ENCODE data around the gene ST6GALNAC4. TPM values are rescaled to one million over a fixed set of nuclear protein-coding genes. Genes with fewer than 3 reads are reported as not detected.
A peak's percentile ranks its signal among the peaks of the same experiment; 100 is the strongest.

The ST6GALNAC4 gene
- total RNA-seq, 1 experiment from 2014 or later, result 15.4 TPM

DNA sequence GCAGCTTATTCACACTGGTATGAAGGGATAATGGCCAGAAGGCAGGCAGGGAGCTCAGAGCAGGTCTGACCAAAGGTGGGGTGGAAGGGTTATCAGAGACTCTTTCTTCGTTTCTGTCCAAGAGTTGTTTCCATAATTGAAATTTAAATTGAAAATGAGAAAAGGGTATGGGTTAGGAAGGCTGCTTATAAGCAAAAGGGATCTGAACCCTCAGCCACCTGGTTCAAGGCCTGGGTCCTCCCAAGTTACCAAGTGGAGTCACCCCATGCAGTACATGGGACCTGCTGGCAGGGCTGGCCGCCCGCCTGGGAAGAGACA, 46.2 kb upstream of the ST6GALNAC4 start:
- no peaks in the 10 kb centered on the region for H3K27me3 ChIP-seq (ENCODE audit: insufficient read depth, low read length)
- H2BK12ac ChIP-seq (ENCODE audit: insufficient read length, low read depth, low read length), result no peak overlapping the region
- H3K56ac ChIP-seq (ENCODE audit: insufficient read length, low read depth, low read length), result no peak overlapping the region
- no peaks in the 10 kb centered on the region for H3K9me3 ChIP-seq (ENCODE audit: control insufficient read depth, low read depth, low read length)
- H3K4me3 Mint-ChIP-seq, result no peak overlapping the region
- peaks cover 56 to 67% of the 10 kb centered on the region in 2 experiments for H3K4me1 Mint-ChIP-seq
- no peaks in the 10 kb centered on the region for H3K9me3 Mint-ChIP-seq
- no peaks in the 10 kb centered on the region; the same call in 1 of the 2 replicates for H3K4me1 ChIP-seq (ENCODE audit: insufficient read depth, low read length)
- no peak overlapping the region for H3K9ac ChIP-seq (ENCODE audit: extremely low read depth, insufficient read length, low read length)
- no peak overlapping the region for H2AK5ac ChIP-seq (ENCODE audit: insufficient read length, low read length)
- H3K79me2 ChIP-seq (ENCODE audit: insufficient read depth, low read length), result peaks cover 10% of the 10 kb centered on the region; the same call in 1 of the 2 replicates
- no peaks in the 10 kb centered on the region for H3K23me2 ChIP-seq (ENCODE audit: insufficient read length, low read depth, low read length, poor library complexity, severe bottlenecking)
- no peak for DNase-seq
- H3K27ac ChIP-seq (ENCODE audit: insufficient read length, low read depth, low read length), result no peak overlapping the region
- H2AFZ ChIP-seq (ENCODE audit: low read length), result no peak overlapping the region
- no peaks in the 10 kb centered on the region for H3K27me3 Mint-ChIP-seq (ENCODE audit: low read depth)
- H4K91ac ChIP-seq (ENCODE audit: insufficient read length, low read depth, low read length), result no peak overlapping the region
- no peak overlapping the region for H2BK5ac ChIP-seq (ENCODE audit: insufficient read length, low read length)
- H3K79me1 ChIP-seq (ENCODE audit: insufficient read depth, low read depth, low read length, poor library complexity, severe bottlenecking), result peaks cover 2% of the 10 kb centered on the region
- H2BK120ac ChIP-seq (ENCODE audit: low read depth, low read length, poor library complexity, severe bottlenecking), result no peak overlapping the region
- no peak overlapping the region for H3T11ph ChIP-seq (ENCODE audit: low read length)
- peak overlapping the region in 2 of 3 experiments; percentile 34 to 81; a peak in 2 of 7 replicates for H3K27ac Mint-ChIP-seq
- H4K8ac ChIP-seq (replicated peaks; ENCODE audit: insufficient read length, low read depth, low read length), result no peak overlapping the region
- H4K20me1 ChIP-seq (ENCODE audit: control insufficient read depth, insufficient read depth, insufficient read length), result no peaks in the 10 kb centered on the region
- H3K4ac ChIP-seq (ENCODE audit: low read depth, low read length), result no peak overlapping the region
- no CpG with 5 or more reads among the region's 3 CpGs for WGBS (ENCODE audit: extremely low coverage, insufficient read length, low lambda C conversion rate)
- no peak overlapping the region for H2BK15ac ChIP-seq (ENCODE audit: low read depth, low read length)
- no peak overlapping the region for H3K14ac ChIP-seq (ENCODE audit: insufficient read depth, low read length)
- H4K5ac ChIP-seq (ENCODE audit: insufficient read length, low read depth, low read length), result no peak overlapping the region
- no peak overlapping the region for H3K23ac ChIP-seq (ENCODE audit: insufficient read length, low read depth, low read length)
- no peak overlapping the region for H3K18ac ChIP-seq (ENCODE audit: insufficient read length, low read depth, low read length)
- TF ChIP-seq, protein P1, sequence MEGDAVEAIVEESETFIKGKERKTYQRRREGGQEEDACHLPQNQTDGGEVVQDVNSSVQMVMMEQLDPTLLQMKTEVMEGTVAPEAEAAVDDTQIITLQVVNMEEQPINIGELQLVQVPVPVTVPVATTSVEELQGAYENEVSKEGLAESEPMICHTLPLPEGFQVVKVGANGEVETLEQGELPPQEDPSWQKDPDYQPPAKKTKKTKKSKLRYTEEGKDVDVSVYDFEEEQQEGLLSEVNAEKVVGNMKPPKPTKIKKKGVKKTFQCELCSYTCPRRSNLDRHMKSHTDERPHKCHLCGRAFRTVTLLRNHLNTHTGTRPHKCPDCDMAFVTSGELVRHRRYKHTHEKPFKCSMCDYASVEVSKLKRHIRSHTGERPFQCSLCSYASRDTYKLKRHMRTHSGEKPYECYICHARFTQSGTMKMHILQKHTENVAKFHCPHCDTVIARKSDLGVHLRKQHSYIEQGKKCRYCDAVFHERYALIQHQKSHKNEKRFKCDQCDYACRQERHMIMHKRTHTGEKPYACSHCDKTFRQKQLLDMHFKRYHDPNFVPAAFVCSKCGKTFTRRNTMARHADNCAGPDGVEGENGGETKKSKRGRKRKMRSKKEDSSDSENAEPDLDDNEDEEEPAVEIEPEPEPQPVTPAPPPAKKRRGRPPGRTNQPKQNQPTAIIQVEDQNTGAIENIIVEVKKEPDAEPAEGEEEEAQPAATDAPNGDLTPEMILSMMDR (conservative IDR thresholded peaks at IDR 0.05), result no peak
- H3K4me2 ChIP-seq (ENCODE audit: insufficient read depth, insufficient read length, low read length), result no peak overlapping the region
- H3K36me3 Mint-ChIP-seq (ENCODE audit: insufficient read depth in 1 of 3, low read depth in 3 of 3), result peaks cover 0 to 9% (median 5%) of the 10 kb centered on the region in 3 experiments; a peak in 5 of 7 replicates
- H2BK20ac ChIP-seq (ENCODE audit: low read depth, low read length, poor library complexity, severe bottlenecking), result no peak overlapping the region

All from H9 (cell line).